DND-41 (cell line): ENCODE measurements around the gene YJEFN3.

ENCODE experiments used
- ATAC-seq: fragments of 200-7000 bp; cut with Tn5 transposase; 3 replicates; pipeline ENCODE4 v1.9.1; 2021; ENCODE audit warnings: low read depth; ENCODE audit not compliant: insufficient read depth
- DNase-seq: peaks from one replicate; pipeline ENCODE4 v3.0.0-alpha.2; 2020
- H2AFZ ChIP-seq: 2 replicates; pipeline ENCODE4 v1.6.0; 2012; ENCODE audit warnings: low read depth, low read length
- H3K27ac ChIP-seq: 2 replicates; pipeline ENCODE4 v1.5.1; 2012; ENCODE audit warnings: low read length, inconsistent platforms
- H3K27me3 ChIP-seq: fragments of 200-600 bp; sonication (generic); 2 replicates; pipeline ENCODE4 v1.6.0; 2012; ENCODE audit warnings: low read length, mild to moderate bottlenecking, inconsistent platforms; ENCODE audit not compliant: insufficient read depth, poor library complexity
- H3K36me3 ChIP-seq: 2 replicates; pipeline ENCODE4 v1.5.1; 2012; ENCODE audit warnings: low read length, inconsistent platforms; ENCODE audit not compliant: insufficient read depth
- H3K4me1 ChIP-seq: 2 replicates; pipeline ENCODE4 v1.5.1; 2012; ENCODE audit warnings: mild to moderate bottlenecking, low read length; ENCODE audit not compliant: insufficient read depth
- H3K4me2 ChIP-seq: 2 replicates; pipeline ENCODE4 v1.6.0; 2012; ENCODE audit warnings: mild to moderate bottlenecking, moderate library complexity, low read length, inconsistent platforms; ENCODE audit not compliant: insufficient read depth
- H3K4me3 ChIP-seq, 2 experiments: fragments of 200-600 bp in 1 of 2; shearing (Covaris generic) in 1 of 2; 2 replicates each; pipeline ENCODE4 v1.5.1; 2012 to 2016; ENCODE audit warnings: inconsistent platforms in 2 of 2, low read length in 2 of 2, mild to moderate bottlenecking in 2 of 2, low read depth in 1 of 2, moderate library complexity in 1 of 2
- H3K79me2 ChIP-seq: 2 replicates; pipeline ENCODE4 v1.6.0; 2012; ENCODE audit warnings: low read length, inconsistent platforms; ENCODE audit not compliant: insufficient read depth
- H3K9ac ChIP-seq: 2 replicates; pipeline ENCODE4 v1.6.0; 2012; ENCODE audit warnings: low read depth, mild to moderate bottlenecking, inconsistent platforms, low read length, moderate library complexity
- H3K9me3 ChIP-seq: 2 replicates; pipeline ENCODE4 v1.5.1; 2012; ENCODE audit warnings: low read length, moderate library complexity, mild to moderate bottlenecking, inconsistent platforms; ENCODE audit not compliant: insufficient read depth, severe bottlenecking
- H4K20me1 ChIP-seq: 2 replicates; pipeline ENCODE4 v1.6.0; 2012; ENCODE audit warnings: low read length; ENCODE audit not compliant: insufficient read depth
- CTCF ChIP-seq: IDR thresholded peaks from 2 replicates; pipeline ENCODE4 v1.5.1; 2012; ENCODE audit warnings: borderline replicate concordance, low read length, moderate library complexity, mild to moderate bottlenecking; ENCODE audit not compliant: poor library complexity, severe bottlenecking; ENCODE audit errors: extremely low read depth
- EZH2 ChIP-seq: IDR thresholded peaks from 3 replicates; pipeline ENCODE4 v1.6.1; 2012; ENCODE audit warnings: borderline replicate concordance, low read depth, mild to moderate bottlenecking, moderate library complexity, low read length, inconsistent platforms; ENCODE audit not compliant: severe bottlenecking

The YJEFN3 gene

GRCh38 chr19:19492026-19492610, 36.6 kb upstream of the YJEFN3 start:
- peaks cover 73% of the 10 kb centered on the region for H3K79me2 ChIP-seq

GRCh38 chr19:19493841-19494546, 34.7 kb upstream of the YJEFN3 start:
- H3K9ac ChIP-seq, result no peak overlapping the region
- DNase-seq, result no peak
- TF ChIP-seq CTCF, result no peak
- no peak for TF ChIP-seq EZH2

More at GRCh38 chr19:19492026-19492610, 36.6 kb upstream of the YJEFN3 start:
- Histone ChIP-seq H3K9ac (no peak overlapping the region), H3K36me3 (peaks cover 73% of the 10 kb centered on the region), H3K27me3 (no peaks in the 10 kb centered on the region), H2AFZ (no peak overlapping the region), H3K4me1 (peaks cover 22% of the 10 kb centered on the region), H3K27ac (no peak overlapping the region), H4K20me1 (peaks cover 79% of the 10 kb centered on the region), H3K9me3 (no peaks in the 10 kb centered on the region), H3K4me2 (no peak overlapping the region), H3K4me3 (no peak overlapping the region)
- TF ChIP-seq EZH2 (no peak), CTCF (no peak)
- no peak for DNase-seq
- ATAC-seq, result no peak

GRCh38 chr19:19495614-19496603, 32.8 kb upstream of the YJEFN3 start:
- Histone ChIP-seq H3K27ac (no peak overlapping the region), H3K4me2 (no peak overlapping the region), H4K20me1 (peaks cover 80% of the 10 kb centered on the region), H3K36me3 (peaks cover 97% of the 10 kb centered on the region), H3K79me2 (peaks cover 48% of the 10 kb centered on the region), H3K9me3 (no peaks in the 10 kb centered on the region), H3K27me3 (no peaks in the 10 kb centered on the region), H3K4me3 (no peak overlapping the region), H3K9ac (no peak overlapping the region), H3K4me1 (no peaks in the 10 kb centered on the region), H2AFZ (no peak overlapping the region)
- no peak for DNase-seq
- TF ChIP-seq CTCF (no peak), EZH2 (no peak)
- ATAC-seq, result no peak

More at GRCh38 chr19:19493841-19494546, 34.7 kb upstream of the YJEFN3 start:
- Histone ChIP-seq H3K4me2 (no peak overlapping the region), H3K27ac (no peak overlapping the region), H3K4me1 (peaks cover 5% of the 10 kb centered on the region), H3K79me2 (peaks cover 67% of the 10 kb centered on the region), H3K27me3 (no peaks in the 10 kb centered on the region), H4K20me1 (peaks cover 78% of the 10 kb centered on the region), H3K36me3 (peaks cover 84% of the 10 kb centered on the region), H3K9me3 (no peaks in the 10 kb centered on the region), H2AFZ (no peak overlapping the region), H3K4me3 (no peak overlapping the region)
- ATAC-seq, result no peak
